K562 (cell line): Measurements from ENCODE around the gene HPD. TPM values are rescaled to one million over a fixed set of nuclear protein-coding genes. Genes with fewer than 3 reads are reported as not detected.

Experiments used
- CCAR2 ChIP-seq: fragments of 200-400 bp; formaldehyde crosslinking; IDR thresholded peaks from 2 replicates; pipeline ENCODE4 v1.6.1; 2017; ENCODE audit warnings: mild to moderate bottlenecking, low read depth, low read length
- EWSR1 ChIP-seq: fragments of 450-650 bp; IDR thresholded peaks from 2 replicates; pipeline ENCODE4 v1.6.1; 2018; ENCODE audit warnings: borderline replicate concordance, mild to moderate bottlenecking, low read depth, moderate library complexity; ENCODE audit not compliant: partially characterized antibody
- GATAD2B ChIP-seq: fragments of 450-650 bp; IDR thresholded peaks from 2 replicates; pipeline ENCODE4 v1.6.1; 2017; ENCODE audit warnings: mild to moderate bottlenecking, borderline replicate concordance
- MAFG ChIP-seq: fragments of 450-650 bp; conservative IDR thresholded peaks from 2 replicates; pipeline ENCODE4 v1.6.1; 2016; ENCODE audit warnings: missing genetic modification characterization, missing compliant biosample characterization
- NFE2L1 ChIP-seq: fragments of 450-650 bp; IDR thresholded peaks from 2 replicates; pipeline ENCODE4 v1.6.1; 2016; ENCODE audit warnings: missing genetic modification characterization, low read depth, mild to moderate bottlenecking, missing compliant biosample characterization, moderate library complexity, borderline replicate concordance
- SNRNP70 ChIP-seq: fragments of 200-400 bp; formaldehyde crosslinking; optimal IDR thresholded peaks from 2 replicates; pipeline ENCODE3; 2017; ENCODE audit warnings: low read depth, low read length
- polyA plus RNA-seq, 8 experiments: library from polyadenylated mRNA; depleted of rRNA in 4 of 8; stranded (reverse) in 5 of 8; unstranded in 3 of 8; fragments of >200 nt; fragmentation: Nextera tagmentation in 2 of 8; fragmentation: Illumina TruSeq in 1 of 8; extraction: Ambion mirVana in 2 of 8; extraction: Trizol in 1 of 8; gene quantifications; 2 replicates each; pipeline versions ENCODE4 v1.2.1 to v1.2.3, GENCODE V29; 2011 to 2014; ENCODE audit warnings: inconsistent platforms in 1 of 8, missing spikeins in 1 of 8
- total RNA-seq, 7 experiments: library from RNA; depleted of rRNA in 6 of 7; stranded (reverse); fragments of >200 nt in 6 of 7; fragmentation: Illumina TruSeq in 2 of 7; extraction: Trizol in 2 of 7; gene quantifications; 2 replicates each; pipeline versions ENCODE4 v1.2.1 to v1.2.3, GENCODE V29; 2011 to 2021; ENCODE audit warnings: low replicate concordance in 1 of 7
- TF ChIP-seq, protein P1 (sequence below): sonication (generic); formaldehyde crosslinking; IDR thresholded peaks from 2 replicates; pipeline ENCODE4 v1.8.1; 2023; ENCODE audit warnings: mild to moderate bottlenecking, missing genetic modification reagents
- TF ChIP-seq, protein P2 (sequence below), 2 experiments: fragments of 200-800 bp in 1 of 2; sonication (Bioruptor generic) in 1 of 2; sonication (generic) in 1 of 2; formaldehyde crosslinking in 1 of 2; IDR thresholded peaks in 1 of 2; conservative IDR thresholded peaks in 1 of 2; 2 replicates each; pipeline versions ENCODE4 v1.5.0 to v1.6.1; 2016 to 2020; ENCODE audit warnings: missing compliant biosample characterization in 1 of 2, missing genetic modification characterization in 1 of 2, missing genetic modification reagents in 1 of 2
- TF ChIP-seq, protein P3 (sequence below), 2 experiments: fragments of 450-650 bp in 1 of 2; sonication (generic) in 1 of 2; formaldehyde crosslinking in 1 of 2; IDR thresholded peaks; 2 replicates each; pipeline versions ENCODE4 v1.7.1 to v1.9.0; 2016 to 2022; ENCODE audit warnings: inconsistent platforms in 1 of 2, mild to moderate bottlenecking in 1 of 2, missing genetic modification reagents in 1 of 2
- TF ChIP-seq, protein P4 (sequence below): fragments of 250-450 bp; sonication (Bioruptor Pico); IDR thresholded peaks from 2 replicates; pipeline ENCODE4 v1.9.0; 2021; ENCODE audit warnings: mild to moderate bottlenecking

The HPD gene
- total and polyA plus RNA-seq, 9 of the 15 experiments (the other 6 are each of a cell fraction or from before 2014, with no cell fraction given): 0.06 to 0.29 (median 0.07) TPM; not detected in 4

DNA sequence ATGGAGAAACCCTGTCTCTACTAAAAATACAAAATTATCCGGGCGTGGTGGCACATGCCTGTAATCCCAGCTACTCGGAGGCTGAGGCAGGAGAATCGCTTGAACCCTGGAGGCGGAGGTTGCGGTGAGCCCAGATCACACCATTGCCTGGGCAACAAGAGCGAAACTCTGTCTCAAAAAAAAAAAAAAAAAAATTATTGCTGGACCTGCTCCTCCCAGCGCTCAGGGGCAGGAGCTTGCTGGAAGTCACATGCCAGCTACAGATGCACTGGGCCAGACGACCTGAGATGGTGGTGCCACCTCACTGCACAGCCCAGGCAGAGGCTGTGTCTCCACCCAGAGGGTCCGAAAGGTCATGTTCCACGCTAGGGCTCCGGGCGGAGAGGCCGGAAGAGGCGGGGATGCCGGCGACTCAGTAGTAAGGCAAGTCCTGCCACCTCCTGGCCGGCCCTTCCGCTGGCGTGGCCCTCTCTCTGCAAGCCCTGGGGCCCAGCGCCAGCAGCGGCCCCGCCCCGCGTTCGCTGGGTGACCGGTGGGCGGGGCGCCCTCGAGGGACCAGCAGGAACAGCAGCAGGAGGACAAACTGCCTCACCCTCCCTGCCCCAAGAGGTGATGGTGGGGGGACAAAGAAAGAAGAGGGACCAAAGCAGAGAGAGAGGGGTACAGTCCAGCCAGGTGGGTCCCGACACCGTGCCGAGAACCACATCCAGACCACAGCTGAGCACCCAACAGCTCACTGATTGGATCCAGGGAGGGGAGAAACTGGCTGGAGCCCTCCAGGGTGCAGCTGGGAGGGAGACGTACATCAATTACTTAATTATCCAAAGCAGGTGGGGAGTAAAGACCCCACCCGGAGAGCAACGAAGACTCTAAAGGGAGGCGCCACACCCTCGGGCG, 61.6 kb downstream of the HPD start (continued):
- TF ChIP-seq, protein P1, sequence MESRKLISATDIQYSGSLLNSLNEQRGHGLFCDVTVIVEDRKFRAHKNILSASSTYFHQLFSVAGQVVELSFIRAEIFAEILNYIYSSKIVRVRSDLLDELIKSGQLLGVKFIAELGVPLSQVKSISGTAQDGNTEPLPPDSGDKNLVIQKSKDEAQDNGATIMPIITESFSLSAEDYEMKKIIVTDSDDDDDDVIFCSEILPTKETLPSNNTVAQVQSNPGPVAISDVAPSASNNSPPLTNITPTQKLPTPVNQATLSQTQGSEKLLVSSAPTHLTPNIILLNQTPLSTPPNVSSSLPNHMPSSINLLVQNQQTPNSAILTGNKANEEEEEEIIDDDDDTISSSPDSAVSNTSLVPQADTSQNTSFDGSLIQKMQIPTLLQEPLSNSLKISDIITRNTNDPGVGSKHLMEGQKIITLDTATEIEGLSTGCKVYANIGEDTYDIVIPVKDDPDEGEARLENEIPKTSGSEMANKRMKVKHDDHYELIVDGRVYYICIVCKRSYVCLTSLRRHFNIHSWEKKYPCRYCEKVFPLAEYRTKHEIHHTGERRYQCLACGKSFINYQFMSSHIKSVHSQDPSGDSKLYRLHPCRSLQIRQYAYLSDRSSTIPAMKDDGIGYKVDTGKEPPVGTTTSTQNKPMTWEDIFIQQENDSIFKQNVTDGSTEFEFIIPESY: no peak; the same call in 1 of the 2 replicates
- TF ChIP-seq MAFG (no peak), SNRNP70 (no peak), CCAR2 (no peak), NFE2L1 (tag) (no peak), EWSR1 (no peak), GATAD2B (no peak)
- TF ChIP-seq, protein P2, sequence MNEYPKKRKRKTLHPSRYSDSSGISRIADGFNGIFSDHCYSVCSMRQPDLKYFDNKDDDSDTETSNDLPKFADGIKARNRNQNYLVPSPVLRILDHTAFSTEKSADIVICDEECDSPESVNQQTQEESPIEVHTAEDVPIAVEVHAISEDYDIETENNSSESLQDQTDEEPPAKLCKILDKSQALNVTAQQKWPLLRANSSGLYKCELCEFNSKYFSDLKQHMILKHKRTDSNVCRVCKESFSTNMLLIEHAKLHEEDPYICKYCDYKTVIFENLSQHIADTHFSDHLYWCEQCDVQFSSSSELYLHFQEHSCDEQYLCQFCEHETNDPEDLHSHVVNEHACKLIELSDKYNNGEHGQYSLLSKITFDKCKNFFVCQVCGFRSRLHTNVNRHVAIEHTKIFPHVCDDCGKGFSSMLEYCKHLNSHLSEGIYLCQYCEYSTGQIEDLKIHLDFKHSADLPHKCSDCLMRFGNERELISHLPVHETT (CRISPR knock-in tag; conservative IDR thresholded peaks at IDR 0.05 in 1 of 2, IDR thresholded peaks at IDR 0.05 in 1 of 2): no peak
- TF ChIP-seq, protein P3, sequence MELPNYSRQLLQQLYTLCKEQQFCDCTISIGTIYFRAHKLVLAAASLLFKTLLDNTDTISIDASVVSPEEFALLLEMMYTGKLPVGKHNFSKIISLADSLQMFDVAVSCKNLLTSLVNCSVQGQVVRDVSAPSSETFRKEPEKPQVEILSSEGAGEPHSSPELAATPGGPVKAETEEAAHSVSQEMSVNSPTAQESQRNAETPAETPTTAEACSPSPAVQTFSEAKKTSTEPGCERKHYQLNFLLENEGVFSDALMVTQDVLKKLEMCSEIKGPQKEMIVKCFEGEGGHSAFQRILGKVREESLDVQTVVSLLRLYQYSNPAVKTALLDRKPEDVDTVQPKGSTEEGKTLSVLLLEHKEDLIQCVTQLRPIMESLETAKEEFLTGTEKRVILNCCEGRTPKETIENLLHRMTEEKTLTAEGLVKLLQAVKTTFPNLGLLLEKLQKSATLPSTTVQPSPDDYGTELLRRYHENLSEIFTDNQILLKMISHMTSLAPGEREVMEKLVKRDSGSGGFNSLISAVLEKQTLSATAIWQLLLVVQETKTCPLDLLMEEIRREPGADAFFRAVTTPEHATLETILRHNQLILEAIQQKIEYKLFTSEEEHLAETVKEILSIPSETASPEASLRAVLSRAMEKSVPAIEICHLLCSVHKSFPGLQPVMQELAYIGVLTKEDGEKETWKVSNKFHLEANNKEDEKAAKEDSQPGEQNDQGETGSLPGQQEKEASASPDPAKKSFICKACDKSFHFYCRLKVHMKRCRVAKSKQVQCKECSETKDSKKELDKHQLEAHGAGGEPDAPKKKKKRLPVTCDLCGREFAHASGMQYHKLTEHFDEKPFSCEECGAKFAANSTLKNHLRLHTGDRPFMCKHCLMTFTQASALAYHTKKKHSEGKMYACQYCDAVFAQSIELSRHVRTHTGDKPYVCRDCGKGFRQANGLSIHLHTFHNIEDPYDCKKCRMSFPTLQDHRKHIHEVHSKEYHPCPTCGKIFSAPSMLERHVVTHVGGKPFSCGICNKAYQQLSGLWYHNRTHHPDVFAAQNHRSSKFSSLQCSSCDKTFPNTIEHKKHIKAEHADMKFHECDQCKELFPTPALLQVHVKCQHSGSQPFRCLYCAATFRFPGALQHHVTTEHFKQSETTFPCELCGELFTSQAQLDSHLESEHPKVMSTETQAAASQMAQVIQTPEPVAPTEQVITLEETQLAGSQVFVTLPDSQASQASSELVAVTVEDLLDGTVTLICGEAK (IDR thresholded peaks at IDR 0.05): peak; percentile 88
- TF ChIP-seq, protein P3 (CRISPR knock-in tag; IDR thresholded peaks at IDR 0.05): no peak
- TF ChIP-seq, protein P4, sequence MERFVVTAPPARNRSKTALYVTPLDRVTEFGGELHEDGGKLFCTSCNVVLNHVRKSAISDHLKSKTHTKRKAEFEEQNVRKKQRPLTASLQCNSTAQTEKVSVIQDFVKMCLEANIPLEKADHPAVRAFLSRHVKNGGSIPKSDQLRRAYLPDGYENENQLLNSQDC (CRISPR knock-in tag): no peak
